ENCODE results near the gene HSFX3. TPM values are rescaled to one million over a fixed set of nuclear protein-coding genes. Genes with fewer than 3 reads are reported as not detected.

Gene HSFX3
- total and polyA plus RNA-seq, 2 donors (not counting 1 experiment from before 2014, with no cell fraction given), result not detected

- no peaks in the 10 kb centered on the region for H3K9me3 Mint-ChIP-seq (ENCODE audit: insufficient read depth)
- ChIA-PET POLR2A (interaction anchor here (0.7 kb wide), 1 partner anchor 28 kb away, joined by 3 read pairs; no protein-coding TSS in a partner anchor), CTCF (interaction anchor here (1.2 kb wide), 1 partner anchor 14 kb away, joined by 4 read pairs; no protein-coding TSS in a partner anchor)
- Histone ChIP-seq H3K27ac (ENCODE audit: low read length in 2 of 2) (no peak overlapping the region), H3K4me3 (ENCODE audit: control extremely low read depth in 1 of 5, extremely low read depth in 1 of 5, insufficient read depth in 1 of 5, low read depth in 2 of 5, low read length in 4 of 5) (no peak overlapping the region), H3K9ac (ENCODE audit: low read length) (no peak overlapping the region), H3K4me2 (replicated peaks; ENCODE audit: low read depth, low read length, poor library complexity, severe bottlenecking) (no peak overlapping the region), H3K4me1 (ENCODE audit: control insufficient read depth in 2 of 2, insufficient read depth in 2 of 2, low read length in 2 of 2) (no peaks in the 10 kb centered on the region), H4K20me1 (ENCODE audit: control insufficient read depth, insufficient read depth, low read length, poor library complexity, severe bottlenecking) (no peaks in the 10 kb centered on the region), H3K36me3 (replicated peaks in 1 of 2; ENCODE audit: control extremely low read depth in 1 of 2, control insufficient read depth in 1 of 2, extremely low read depth in 1 of 2, insufficient read depth in 2 of 2, low read length in 1 of 2) (no peaks in the 10 kb centered on the region), H3K9me3 (ENCODE audit: control extremely low read depth in 1 of 3, control insufficient read depth in 2 of 3, insufficient read depth in 1 of 3, low read length in 2 of 3) (no peaks in the 10 kb centered on the region), H2AFZ (ENCODE audit: insufficient read depth, low read depth, low read length, poor library complexity, severe bottlenecking) (no peak overlapping the region), H3K27me3 (replicated peaks in 1 of 4; ENCODE audit: control extremely low read depth in 1 of 4, control insufficient read depth in 3 of 4, insufficient read depth in 4 of 4, low read length in 3 of 4) (no peaks in the 10 kb centered on the region), H3K79me2 (ENCODE audit: control insufficient read depth, insufficient read depth, low read length) (no peaks in the 10 kb centered on the region)
- no peak overlapping the region for H3K4me3 Mint-ChIP-seq
- DNase-seq (no peak), ATAC-seq (ENCODE audit: low read depth) (no peak)
- H3K27ac Mint-ChIP-seq, result no peak overlapping the region
- no peak for TF ChIP-seq CTCF (IDR thresholded peaks at IDR 0.05)
- TF ChIP-seq EZH2 (IDR thresholded peaks at IDR 0.05; ENCODE audit: borderline replicate concordance, insufficient read depth, low read depth, low read length, poor library complexity, severe bottlenecking), result no peak
- no CpG with 5 or more reads among the region's 7 CpGs for WGBS (ENCODE audit: insufficient coverage)
- H3K27me3 Mint-ChIP-seq, result peaks cover 3% of the 10 kb centered on the region
- peaks cover 2% of the 10 kb centered on the region for H3K4me1 Mint-ChIP-seq
- intact Hi-C loops (cut with micrococcal nuclease), result no loop called here
These were observed 31.5 kb downstream of the HSFX3 start for GRCh38 chrX:149518236-149518635.

DNA sequence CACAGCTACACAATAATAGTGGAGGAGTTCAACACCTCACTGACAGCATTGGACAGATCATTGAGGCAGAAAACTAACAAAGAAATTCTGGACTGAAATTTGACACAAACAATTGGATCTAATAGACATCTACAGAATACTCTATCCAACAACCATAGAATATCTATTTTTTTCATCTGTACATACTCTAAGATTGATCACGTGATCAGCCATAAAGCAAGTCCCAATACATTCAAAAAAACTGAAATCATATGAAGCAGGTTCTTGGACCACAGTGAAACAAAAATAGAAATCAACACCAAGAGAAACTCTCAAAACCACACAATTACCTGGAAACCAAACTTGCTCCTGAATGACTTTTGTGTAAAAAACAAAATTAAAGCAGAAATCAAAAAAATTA is 32.4 kb downstream of the HSFX3 start:
- no peak overlapping the region for H3K4me3 Mint-ChIP-seq
- CTCF ChIA-PET, result interaction anchor here (0.7 to 1.2 kb wide), 2 partner anchors 13 to 1072 kb away, joined by 3 to 4 read pairs; no protein-coding TSS in a partner anchor

More for the DNA sequence above, 32.4 kb downstream of the HSFX3 start:
- Mint-ChIP-seq H3K27me3 (peaks cover 3% of the 10 kb centered on the region), H3K27ac (no peak overlapping the region), H3K4me1 (peaks cover 4% of the 10 kb centered on the region), H3K9me3 (ENCODE audit: insufficient read depth) (no peaks in the 10 kb centered on the region)
- ATAC-seq (ENCODE audit: low read depth) (no peak), DNase-seq (no peak)
- no peak overlapping the region for H3K27ac ChIP-seq (ENCODE audit: low read length in 2 of 2)
- no peak overlapping the region for H3K4me2 ChIP-seq (replicated peaks; ENCODE audit: low read depth, low read length, poor library complexity, severe bottlenecking)
- TF ChIP-seq CTCF (IDR thresholded peaks at IDR 0.05), result no peak
- TF ChIP-seq EZH2 (IDR thresholded peaks at IDR 0.05; ENCODE audit: borderline replicate concordance, insufficient read depth, low read depth, low read length, poor library complexity, severe bottlenecking), result no peak
- H4K20me1 ChIP-seq (ENCODE audit: control insufficient read depth, insufficient read depth, low read length, poor library complexity, severe bottlenecking), result no peaks in the 10 kb centered on the region
- no peaks in the 10 kb centered on the region for H3K79me2 ChIP-seq (ENCODE audit: control insufficient read depth, insufficient read depth, low read length)
- WGBS (ENCODE audit: insufficient coverage), result no CpG with 5 or more reads among the region's 1 CpG
- H3K4me1 ChIP-seq (ENCODE audit: control insufficient read depth in 2 of 2, insufficient read depth in 2 of 2, low read length in 2 of 2), result no peaks in the 10 kb centered on the region
- no peak overlapping the region for H3K9ac ChIP-seq (ENCODE audit: low read length)
- H3K4me3 ChIP-seq (ENCODE audit: control extremely low read depth in 1 of 5, extremely low read depth in 1 of 5, insufficient read depth in 1 of 5, low read depth in 2 of 5, low read length in 4 of 5), result no peak overlapping the region
- no peaks in the 10 kb centered on the region for H3K36me3 ChIP-seq (replicated peaks in 1 of 2; ENCODE audit: control extremely low read depth in 1 of 2, control insufficient read depth in 1 of 2, extremely low read depth in 1 of 2, insufficient read depth in 2 of 2, low read length in 1 of 2)
- POLR2A ChIA-PET, result no interaction called here
- no peaks in the 10 kb centered on the region for H3K9me3 ChIP-seq (ENCODE audit: control extremely low read depth in 1 of 3, control insufficient read depth in 2 of 3, insufficient read depth in 1 of 3, low read length in 2 of 3)
- no peaks in the 10 kb centered on the region for H3K27me3 ChIP-seq (replicated peaks in 1 of 4; ENCODE audit: control extremely low read depth in 1 of 4, control insufficient read depth in 3 of 4, insufficient read depth in 4 of 4, low read length in 3 of 4)
- H2AFZ ChIP-seq (ENCODE audit: insufficient read depth, low read depth, low read length, poor library complexity, severe bottlenecking), result no peak overlapping the region
- intact Hi-C loops (cut with micrococcal nuclease), result no loop called here
